ENCODE results near the gene STUB1.
"Not testable (repeated sequence)": the region's sequence is repeated elsewhere in the genome, so short reads cannot be mapped to it uniquely, and the experiment has no call there.

STUB1 gene

GRCh38 chr16:685967-686366 lies 5.8 kb downstream of the STUB1 start:
- Histone ChIP-seq H3K9me3 (ENCODE audit: severe bottlenecking) (no peaks in the 10 kb centered on the region), H3K27me3 (ENCODE audit: insufficient read depth, low read depth, severe bottlenecking) (no peaks in the 10 kb centered on the region), H3K4me3 (ENCODE audit: low read depth, low read length) (no peak overlapping the region), H3K27ac (no peak overlapping the region), H3K36me3 (peaks cover 64% of the 10 kb centered on the region)
- peak; percentile 75 for DNase-seq
- peak; percentile 90 for TF ChIP-seq CTCF (IDR thresholded peaks at IDR 0.05; ENCODE audit: low read depth, low read length)

DNA sequence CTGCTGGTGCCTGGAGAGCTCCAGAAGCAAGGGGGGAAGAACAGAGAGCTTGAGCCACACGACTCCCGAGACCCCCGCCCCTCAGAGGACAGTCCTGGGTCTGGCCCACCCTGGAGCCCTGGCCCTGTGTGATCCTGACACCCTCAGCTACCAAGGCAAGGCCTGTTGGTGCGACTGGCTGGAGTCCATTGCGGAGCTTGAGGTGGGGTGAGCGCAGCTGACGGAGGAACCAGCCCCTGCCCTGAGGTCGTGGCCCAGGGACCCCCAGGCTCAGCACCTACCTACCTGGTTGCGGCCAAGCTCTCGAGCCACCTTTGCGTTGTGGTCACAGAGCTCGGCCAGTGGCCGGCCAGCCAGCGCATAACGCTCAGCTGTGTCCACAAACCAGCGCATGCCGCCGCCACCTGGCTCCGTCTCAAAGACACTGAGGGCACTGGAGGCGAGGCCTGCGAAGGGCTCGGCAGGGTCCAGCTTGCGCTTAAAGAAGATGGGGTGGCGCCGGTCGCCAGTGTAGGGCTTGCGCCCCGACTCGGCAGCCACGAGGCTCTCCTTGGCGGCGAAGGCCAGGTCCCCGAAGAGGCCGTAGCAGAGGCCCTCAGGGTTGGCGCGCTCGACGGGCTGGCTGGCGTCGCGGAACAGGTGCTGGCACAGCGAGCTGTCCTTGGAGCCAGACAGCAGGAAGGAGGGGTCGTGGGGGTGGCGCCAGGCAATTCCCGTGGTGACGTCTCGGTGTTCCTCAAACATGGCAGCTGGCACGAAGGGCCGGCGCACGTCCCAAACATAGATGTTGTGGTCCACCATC lies 6.5 kb downstream of the STUB1 start:
- Histone ChIP-seq H3K27me3 (ENCODE audit: insufficient read depth, low read depth, severe bottlenecking) (no peaks in the 10 kb centered on the region), H3K36me3 (peaks cover 57% of the 10 kb centered on the region), H3K4me3 (ENCODE audit: low read depth, low read length) (no peak overlapping the region), H3K27ac (no peak overlapping the region), H3K9me3 (ENCODE audit: severe bottlenecking) (no peaks in the 10 kb centered on the region)
- no peak for TF ChIP-seq CTCF (IDR thresholded peaks at IDR 0.05; ENCODE audit: low read depth, low read length)
- DNase-seq, result no peak

DNA sequence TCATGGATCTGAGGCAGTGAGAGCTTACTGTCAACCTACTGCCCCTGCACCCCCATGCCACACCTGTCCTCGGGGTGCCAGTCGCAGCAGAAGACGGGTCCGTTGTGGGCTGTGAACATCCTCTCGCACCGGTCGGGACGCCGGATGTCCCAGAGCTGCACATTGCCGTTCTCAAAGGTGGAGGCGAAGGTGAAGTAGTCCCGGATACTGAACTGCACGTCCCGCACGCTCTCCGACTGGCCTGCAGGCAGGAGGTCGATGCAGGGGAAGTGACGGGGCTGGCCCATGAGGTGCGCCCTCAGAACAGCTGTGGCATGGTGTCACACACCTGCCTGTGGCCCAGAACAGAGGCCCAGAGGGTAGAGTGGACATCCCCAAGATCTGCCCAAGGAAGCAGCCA lies 7.3 kb downstream of the STUB1 start:
- peaks cover 48% of the 10 kb centered on the region for H3K36me3 ChIP-seq

DNA sequence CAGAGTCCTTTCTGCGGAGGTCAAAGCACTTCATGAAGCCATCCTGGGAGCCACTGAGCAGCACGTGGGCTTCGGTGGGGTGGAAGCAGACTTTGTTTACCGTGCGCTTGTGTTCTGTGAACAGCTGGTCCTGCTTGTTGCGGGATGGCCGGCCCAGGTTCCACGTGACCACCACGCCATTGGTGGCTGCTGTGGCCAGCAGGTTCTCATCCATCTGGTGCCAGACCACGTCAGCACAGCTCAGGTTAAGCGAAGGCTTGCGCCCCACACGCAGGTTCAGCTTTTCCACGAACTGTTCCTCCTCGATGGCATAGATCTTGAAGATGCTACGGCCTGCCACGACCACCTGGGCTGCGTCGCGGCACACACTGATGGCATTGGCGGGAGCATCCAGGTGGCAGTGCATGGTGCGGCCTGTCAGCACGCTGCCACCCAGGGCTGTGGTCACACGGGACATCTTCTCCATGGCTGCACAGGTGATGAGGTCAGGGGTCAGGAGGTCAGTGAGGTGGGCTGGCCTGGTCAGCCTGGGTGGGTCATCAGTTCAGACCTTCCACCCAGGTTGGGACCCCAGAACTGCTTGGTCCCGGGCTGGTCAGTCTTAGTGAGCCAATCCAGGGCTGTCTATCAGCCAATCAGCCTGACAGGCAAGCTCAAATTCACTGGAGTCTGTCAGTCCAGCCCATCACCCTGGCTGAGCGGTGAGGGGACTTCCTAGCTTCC lies 9.1 kb downstream of the STUB1 start:
- H3K27ac ChIP-seq, result peak overlapping the region; percentile 92

More for the DNA sequence above, 7.3 kb downstream of the STUB1 start:
- Histone ChIP-seq H3K4me3 (ENCODE audit: low read depth, low read length) (no peak overlapping the region), H3K27me3 (ENCODE audit: insufficient read depth, low read depth, severe bottlenecking) (no peaks in the 10 kb centered on the region), H3K27ac (no peak overlapping the region), H3K9me3 (ENCODE audit: severe bottlenecking) (no peaks in the 10 kb centered on the region)
- no peak for DNase-seq
- TF ChIP-seq CTCF (IDR thresholded peaks at IDR 0.05; ENCODE audit: low read depth, low read length), result no peak

DNA sequence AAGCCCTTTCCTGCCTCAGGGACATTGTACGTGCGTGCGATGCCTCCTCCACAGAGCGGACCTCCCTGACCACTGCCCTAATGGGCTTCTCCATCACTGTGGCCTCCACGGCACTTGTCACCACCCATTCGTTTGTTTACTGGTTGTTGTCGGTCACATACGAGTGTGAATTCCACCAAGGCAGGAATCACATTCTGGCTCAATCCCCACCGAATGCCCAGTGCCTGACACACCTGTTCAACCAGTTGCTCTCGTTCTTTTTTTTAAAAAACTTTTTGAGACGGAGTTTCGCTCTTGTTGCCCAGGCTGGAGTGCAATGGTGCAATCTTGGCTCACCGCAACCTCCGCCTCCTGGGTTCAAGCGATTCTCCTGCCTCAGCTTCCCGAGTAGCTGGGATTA lies 11.0 kb downstream of the STUB1 start:
- not testable (repeated sequence) for DNase-seq; H3K27me3 ChIP-seq (ENCODE audit: insufficient read depth, low read depth, severe bottlenecking); H3K9me3 ChIP-seq (ENCODE audit: severe bottlenecking); H3K27ac ChIP-seq; H3K4me3 ChIP-seq (ENCODE audit: low read depth, low read length)
- H3K36me3 ChIP-seq, result peaks cover 28% of the 10 kb centered on the region

More for the DNA sequence above, 9.1 kb downstream of the STUB1 start:
- Histone ChIP-seq H3K4me3 (ENCODE audit: low read depth, low read length) (peak overlapping the region; percentile 80), H3K9me3 (ENCODE audit: severe bottlenecking) (no peaks in the 10 kb centered on the region), H3K27me3 (ENCODE audit: insufficient read depth, low read depth, severe bottlenecking) (no peaks in the 10 kb centered on the region), H3K36me3 (peaks cover 38% of the 10 kb centered on the region)
- no peak for DNase-seq
- no peak for TF ChIP-seq CTCF (IDR thresholded peaks at IDR 0.05; ENCODE audit: low read depth, low read length)

DNA sequence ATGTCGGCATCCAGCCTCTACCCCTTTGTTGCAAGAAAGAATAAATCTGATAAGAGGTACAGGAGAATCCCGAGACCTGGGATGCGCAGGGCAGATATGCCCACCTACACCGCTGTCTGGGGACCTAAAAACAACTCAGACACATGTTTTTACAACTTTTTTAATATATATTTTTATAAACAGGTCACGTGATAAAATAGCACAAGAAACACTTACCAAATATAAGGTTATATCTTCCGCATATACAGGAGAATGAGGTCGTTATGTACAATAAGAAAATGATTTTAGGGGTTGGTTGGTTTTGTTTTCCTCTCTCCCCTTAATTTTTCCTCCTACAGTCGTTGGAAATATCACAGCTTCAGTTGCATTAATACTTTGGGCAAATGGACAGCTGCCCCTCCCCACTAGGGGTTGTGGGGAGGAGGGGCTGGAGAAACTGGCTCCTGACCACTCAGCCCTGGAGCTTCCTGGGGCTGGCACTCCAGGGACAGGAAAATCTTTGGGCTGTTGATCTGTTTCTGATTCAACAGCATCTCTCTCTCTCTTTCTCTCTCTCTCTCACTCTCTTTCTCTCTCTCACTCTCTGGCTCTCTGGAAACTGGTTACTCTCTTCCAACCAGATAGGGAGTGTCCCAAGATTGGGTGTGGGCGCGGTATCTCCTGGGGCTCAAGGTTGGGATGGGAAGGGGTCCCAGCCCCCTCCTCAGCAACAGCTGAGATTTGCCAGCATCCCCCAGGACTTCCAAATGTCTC lies 12.3 kb downstream of the STUB1 start:
- no peak for TF ChIP-seq CTCF (IDR thresholded peaks at IDR 0.05; ENCODE audit: low read depth, low read length)

More for the DNA sequence above, 12.3 kb downstream of the STUB1 start:
- no peaks in the 10 kb centered on the region for H3K9me3 ChIP-seq (ENCODE audit: severe bottlenecking)
- peaks cover 15% of the 10 kb centered on the region for H3K36me3 ChIP-seq
- H3K4me3 ChIP-seq (ENCODE audit: low read depth, low read length), result no peak overlapping the region
- DNase-seq, result no peak
- H3K27me3 ChIP-seq (ENCODE audit: insufficient read depth, low read depth, severe bottlenecking), result no peaks in the 10 kb centered on the region
- H3K27ac ChIP-seq, result no peak overlapping the region

Data from WERI-Rb-1 (cell line).